HL-60 (cell line): ENCODE measurements around the gene MRPL48.

Experiments
- DNase-seq, 2 experiments: peaks; one replicate each; pipeline ENCODE4 v3.0.0-alpha.2; 2010 to 2020; ENCODE audit warnings: low read depth in 1 of 2, low spot score in 1 of 2
- H3K27ac ChIP-seq: fragments of 250-450 bp; sonication (Bioruptor Pico); replicated peaks from 2 replicates; pipeline ENCODE4 v1.5.1; 2020; ENCODE audit warnings: mild to moderate bottlenecking, moderate library complexity
- H3K27me3 ChIP-seq: fragments of 250-450 bp; sonication (Bioruptor Pico); 2 replicates; pipeline ENCODE4 v1.5.1; 2021; ENCODE audit warnings: mild to moderate bottlenecking, moderate library complexity; ENCODE audit not compliant: insufficient read depth, poor library complexity, severe bottlenecking
- H3K4me3 ChIP-seq: replicated peaks from 2 replicates; pipeline ENCODE4 v1.5.1; 2011; ENCODE audit warnings: mild to moderate bottlenecking, control low read depth, low read length; ENCODE audit not compliant: insufficient read depth
- CTCF ChIP-seq: IDR thresholded peaks from one replicate; pipeline ENCODE4 v1.5.1; 2011; ENCODE audit warnings: low read length, control low read depth, inconsistent platforms; ENCODE audit not compliant: insufficient read depth
- GABPA ChIP-seq: IDR thresholded peaks from 2 replicates; pipeline ENCODE4 v1.6.1; 2012; ENCODE audit warnings: low read depth
- POLR2AphosphoS5 ChIP-seq: IDR thresholded peaks from 2 replicates; pipeline ENCODE4 v1.6.1; 2012; ENCODE audit warnings: low read depth
- REST ChIP-seq: IDR thresholded peaks from 2 replicates; pipeline ENCODE4 v1.6.1; 2012; ENCODE audit warnings: low read depth; ENCODE audit not compliant: insufficient replicate concordance
- SPI1 ChIP-seq: IDR thresholded peaks from 2 replicates; pipeline ENCODE4 v1.6.1; 2012; ENCODE audit warnings: low read depth, mild to moderate bottlenecking, borderline replicate concordance

MRPL48 gene

GRCh38 chr11:73883856-73884255 lies 96.2 kb downstream of the MRPL48 start:
- Histone ChIP-seq H3K27ac (no peak overlapping the region), H3K4me3 (no peak overlapping the region), H3K27me3 (no peaks in the 10 kb centered on the region)
- DNase-seq, result no peak
- no peak for TF ChIP-seq REST
- no peak for TF ChIP-seq CTCF
- TF ChIP-seq POLR2AphosphoS5, result no peak
- no peak for TF ChIP-seq GABPA
- TF ChIP-seq SPI1, result no peak

GRCh38 chr11:73888244-73888643 lies 100.6 kb downstream of the MRPL48 start:
- TF ChIP-seq CTCF (no peak), SPI1 (no peak), GABPA (no peak), REST (no peak), POLR2AphosphoS5 (no peak)
- no peak overlapping the region for H3K27ac ChIP-seq
- H3K27me3 ChIP-seq, result no peaks in the 10 kb centered on the region

DNA sequence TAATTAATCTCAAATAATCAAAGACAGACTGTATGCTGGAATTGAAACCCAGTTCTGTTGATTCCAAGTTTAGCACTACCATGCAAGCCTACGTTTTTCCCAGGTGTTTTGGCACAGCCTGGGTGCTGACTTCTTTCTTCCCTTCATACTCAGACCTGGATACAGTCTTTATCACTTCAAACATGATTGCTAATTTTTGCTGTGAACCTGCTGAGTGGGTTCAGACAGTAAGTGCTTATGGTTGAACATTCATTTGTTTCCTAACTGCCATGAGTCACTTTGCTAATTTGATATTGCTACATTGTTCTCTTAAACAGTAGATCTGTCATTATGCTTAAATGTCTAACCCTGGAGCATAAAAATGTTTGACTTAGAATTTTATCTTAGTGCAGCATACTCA lies 101.3 kb downstream of the MRPL48 start:
- Histone ChIP-seq H3K4me3 (no peak overlapping the region), H3K27ac (no peak overlapping the region), H3K27me3 (no peaks in the 10 kb centered on the region)
- no peak for TF ChIP-seq SPI1
- TF ChIP-seq CTCF, result no peak
- TF ChIP-seq REST, result no peak
- DNase-seq, result no peak

More at GRCh38 chr11:73888244-73888643, 100.6 kb downstream of the MRPL48 start:
- no peak for DNase-seq
- no peak overlapping the region for H3K4me3 ChIP-seq
